ENCODE measurements around the gene WRAP73.
"Not testable (repeated sequence)": the region's sequence is repeated elsewhere in the genome, so short reads cannot be mapped to it uniquely, and the experiment has no call there.

WRAP73 gene

DNA sequence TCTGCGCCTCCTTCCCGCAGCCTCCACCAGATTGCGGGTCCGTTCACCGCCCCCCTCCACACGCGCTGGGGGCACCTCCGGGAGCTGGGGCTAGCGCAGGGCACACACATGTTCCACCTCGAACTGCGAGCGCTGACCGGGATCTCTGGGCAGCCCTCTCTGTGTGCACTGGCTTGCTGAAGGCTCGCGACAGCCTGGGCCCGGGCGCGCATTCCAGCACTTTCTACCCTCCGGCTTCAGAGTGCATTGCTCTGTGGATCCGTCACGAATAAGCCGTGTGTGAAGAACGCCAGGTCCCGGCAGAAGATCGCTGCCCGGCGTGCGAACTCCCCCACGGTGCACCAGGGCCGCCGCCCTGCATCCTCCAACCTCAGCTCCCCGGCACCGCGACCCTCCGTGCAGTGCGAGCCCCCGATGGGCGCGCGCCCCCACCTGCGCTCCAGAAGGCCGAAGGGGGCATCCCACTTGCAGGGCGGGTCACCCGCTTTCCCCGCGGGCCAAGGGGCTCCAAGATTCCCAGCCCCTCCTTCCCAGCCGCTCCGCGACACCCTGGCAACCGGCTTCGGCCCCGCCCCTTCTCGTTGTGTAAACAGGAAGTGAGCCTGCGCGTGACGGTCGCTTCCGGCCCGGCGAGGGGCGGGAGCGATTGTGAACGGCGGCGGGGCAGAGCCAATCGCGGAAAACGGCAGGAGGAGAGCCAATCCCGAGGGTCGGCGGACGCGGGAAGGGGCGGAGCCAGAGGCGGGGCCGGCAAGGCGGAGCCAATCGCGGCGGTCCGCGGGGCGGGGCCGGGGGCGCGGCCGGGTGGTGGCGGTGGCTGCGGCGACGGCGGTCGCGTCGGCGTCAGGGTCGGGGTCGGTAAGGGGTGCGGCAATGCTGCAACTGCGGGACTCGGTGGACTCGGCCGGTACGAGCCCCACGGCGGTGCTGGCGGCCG is 25.4 kb downstream of the WRAP73 start, which contains the start of gene TPRG1L:
TSS of gene TPRG1L (plus strand) at position 816 of the 937 bp plus-strand sequence. CDS start at position 874, 58 bp downstream.
- in situ Hi-C loops (cut with HindIII; ENCODE audit: low pct_ligation_motif_present, low pct_unique_long_range_greater_than_20kb, low sequenced_read_pairs) = loop anchor here (25.0 kb wide), 1 partner anchor 87 kb away; no protein-coding TSS in a partner anchor

DNA sequence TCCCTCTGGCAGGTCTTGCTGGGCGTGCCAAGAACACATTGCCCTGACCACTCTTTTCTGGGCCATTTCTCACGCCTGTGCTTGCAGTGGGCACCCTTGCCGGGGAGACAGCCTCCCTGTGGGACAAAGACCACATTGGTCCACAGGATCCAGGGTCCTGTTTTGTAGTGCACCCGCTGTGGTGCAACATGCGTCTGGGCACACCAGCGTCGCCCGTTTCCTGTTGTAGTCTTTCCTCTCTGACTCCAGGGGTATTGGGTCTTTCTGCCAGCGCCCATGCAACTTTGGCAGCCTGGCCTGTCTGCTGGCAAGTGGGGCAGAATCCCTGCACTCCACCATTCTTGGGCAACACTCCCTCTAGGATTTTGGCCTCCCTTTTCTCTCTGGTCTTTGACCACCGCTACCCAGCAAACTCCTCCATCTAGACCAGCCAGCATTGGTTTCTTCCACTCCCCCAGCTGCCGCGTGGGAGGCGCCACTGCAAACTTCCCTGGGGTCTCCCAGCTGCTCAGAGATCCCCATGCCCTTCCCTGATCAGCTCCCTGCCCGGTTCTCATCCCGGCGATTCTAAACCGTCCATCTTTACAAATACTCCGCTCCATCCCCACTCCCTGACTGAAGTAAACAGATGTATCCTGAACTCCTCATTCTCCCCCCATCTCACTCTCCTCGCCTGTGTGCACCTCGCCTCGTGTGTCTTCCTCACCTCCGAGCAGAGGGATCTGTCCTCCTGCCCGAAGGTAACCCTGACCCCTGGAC is 26.3 kb downstream of the WRAP73 start:
- in situ Hi-C loops (cut with HindIII; ENCODE audit: low pct_ligation_motif_present, low pct_unique_long_range_greater_than_20kb, low sequenced_read_pairs) = no loop called here
- no peak for DNase-seq

More for the DNA sequence above, 25.4 kb downstream of the WRAP73 start, which contains the start of gene TPRG1L:
- DNase-seq = peak; percentile 94

DNA sequence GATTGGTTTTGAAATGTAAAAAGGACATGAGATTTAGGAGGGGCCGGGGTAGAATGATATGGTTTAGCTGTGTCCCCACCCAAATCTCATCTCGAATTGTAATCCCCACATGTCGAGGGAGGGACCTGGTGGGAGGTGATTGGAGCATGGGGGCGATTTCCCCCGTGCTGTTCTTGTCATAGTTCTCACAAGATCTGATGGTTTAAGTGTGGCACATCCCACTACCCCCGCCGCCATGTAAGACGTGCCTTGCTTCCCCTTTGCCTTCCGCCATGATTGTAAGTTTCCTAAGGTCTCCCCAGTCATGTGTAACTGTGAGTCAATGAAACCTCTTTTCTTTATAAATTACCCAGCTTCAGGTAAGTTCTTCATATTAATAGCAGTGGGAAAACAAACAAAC is 27.8 kb downstream of the WRAP73 start:
- in situ Hi-C loops (cut with HindIII; ENCODE audit: low pct_ligation_motif_present, low pct_unique_long_range_greater_than_20kb, low sequenced_read_pairs); DNase-seq: not testable (repeated sequence)

DNA sequence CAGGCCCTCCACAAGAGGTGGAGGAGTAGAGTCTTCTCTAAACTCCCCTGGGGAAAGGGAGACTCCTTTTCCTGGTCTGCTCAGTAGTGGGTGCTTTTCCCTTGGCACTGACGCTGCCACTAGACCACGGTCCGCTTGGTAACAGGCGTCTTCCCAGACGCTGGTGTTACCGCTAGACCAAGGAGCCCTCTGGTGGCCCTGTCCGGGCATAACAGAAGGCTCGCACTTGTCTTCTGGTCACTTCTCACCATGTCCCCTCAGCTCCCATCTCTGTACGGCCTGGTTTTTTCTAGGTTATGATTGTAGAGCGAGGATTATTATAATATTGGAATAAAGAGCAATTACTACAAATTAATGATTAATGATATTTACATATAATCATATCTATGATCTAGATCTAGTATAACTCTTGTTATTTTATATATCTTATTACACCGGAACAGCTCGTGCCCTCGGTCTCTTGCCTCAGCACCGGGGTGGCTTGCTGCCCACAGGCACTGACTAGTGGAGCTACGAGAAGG is 28.7 kb downstream of the WRAP73 start:
- in situ Hi-C loops (cut with HindIII; ENCODE audit: low pct_ligation_motif_present, low pct_unique_long_range_greater_than_20kb, low sequenced_read_pairs) = not testable (repeated sequence)
- peak; percentile 54 for DNase-seq

DNA sequence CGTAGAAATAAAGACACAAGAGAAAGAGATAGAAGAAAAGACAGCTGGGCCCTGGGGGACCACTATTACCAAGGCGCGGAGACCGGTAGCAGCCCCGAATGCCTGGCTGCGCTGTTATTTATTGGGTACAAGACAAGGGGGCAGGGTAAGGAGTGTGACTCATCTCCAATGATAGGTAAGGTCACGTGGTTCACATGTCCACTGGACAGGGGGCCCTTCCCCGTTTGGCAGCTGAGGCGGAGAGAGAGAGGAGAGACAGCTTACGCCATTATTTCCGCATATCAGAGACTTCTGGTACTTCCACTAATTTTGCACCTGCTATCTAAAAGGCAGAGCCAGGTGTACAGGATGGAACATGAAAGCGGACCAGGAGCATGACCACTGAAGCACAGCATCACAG is 29.2 kb downstream of the WRAP73 start:
- DNase-seq = no peak
- in situ Hi-C loops (cut with HindIII; ENCODE audit: low pct_ligation_motif_present, low pct_unique_long_range_greater_than_20kb, low sequenced_read_pairs) = no loop called here

DNA sequence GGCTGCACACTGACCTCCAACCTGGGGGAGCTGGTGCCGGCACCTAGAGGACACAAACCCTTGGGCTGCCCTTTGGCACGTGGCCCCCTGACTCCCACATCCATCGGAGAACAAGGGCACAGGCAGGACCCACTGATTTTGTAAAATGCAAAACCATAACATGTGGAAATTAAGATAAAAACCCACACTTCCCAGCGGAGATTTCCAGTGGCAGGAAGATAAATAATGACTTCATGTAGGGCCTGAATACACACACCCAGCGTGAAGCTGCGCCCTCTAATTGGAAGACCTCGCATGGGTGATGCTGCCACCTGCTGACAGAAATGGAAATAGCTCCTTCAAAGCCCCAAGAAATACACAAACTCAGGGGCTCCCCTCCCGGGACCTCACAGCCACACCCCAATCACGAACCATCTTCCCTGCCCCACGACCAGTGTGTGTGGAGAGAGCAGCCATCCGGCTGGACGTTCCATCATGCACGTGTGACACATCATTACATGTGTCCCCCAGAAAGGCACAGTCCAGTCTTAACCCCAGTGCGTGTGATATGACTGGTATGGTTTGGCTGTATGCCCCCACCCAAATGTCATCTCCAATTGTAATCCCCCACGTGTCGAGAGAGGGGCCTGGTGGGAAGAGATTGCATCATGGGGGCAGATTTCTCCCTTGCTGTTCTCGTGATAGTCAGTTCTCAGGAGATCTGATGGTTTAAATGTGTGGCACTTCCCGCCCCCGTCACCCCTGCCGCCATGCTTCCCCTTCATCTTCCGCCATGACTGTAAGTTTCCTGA is 30.8 kb downstream of the WRAP73 start:
- in situ Hi-C loops (cut with HindIII; ENCODE audit: low pct_ligation_motif_present, low pct_unique_long_range_greater_than_20kb, low sequenced_read_pairs) = no loop called here
- peak; percentile 65 for DNase-seq

DNA sequence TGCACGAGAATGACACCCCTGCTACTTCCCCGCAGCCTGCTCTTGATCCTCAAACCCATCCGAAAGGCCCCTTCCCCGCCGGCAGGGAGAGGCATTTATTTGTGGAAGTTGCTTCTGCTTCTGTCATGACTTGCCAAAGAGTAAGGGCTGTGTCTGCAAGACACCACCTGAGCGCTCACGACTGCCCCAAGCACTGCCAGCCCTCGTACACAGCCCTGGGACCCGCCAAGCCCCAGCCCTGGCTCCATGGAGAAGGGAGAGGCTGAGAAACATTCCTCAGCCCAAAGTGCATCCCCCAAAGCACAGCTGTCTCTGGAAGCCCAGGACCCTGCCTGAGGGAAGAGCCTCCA is 31.4 kb downstream of the WRAP73 start:
- no peak for DNase-seq
- in situ Hi-C loops (cut with HindIII; ENCODE audit: low pct_ligation_motif_present, low pct_unique_long_range_greater_than_20kb, low sequenced_read_pairs) = no loop called here

DNA sequence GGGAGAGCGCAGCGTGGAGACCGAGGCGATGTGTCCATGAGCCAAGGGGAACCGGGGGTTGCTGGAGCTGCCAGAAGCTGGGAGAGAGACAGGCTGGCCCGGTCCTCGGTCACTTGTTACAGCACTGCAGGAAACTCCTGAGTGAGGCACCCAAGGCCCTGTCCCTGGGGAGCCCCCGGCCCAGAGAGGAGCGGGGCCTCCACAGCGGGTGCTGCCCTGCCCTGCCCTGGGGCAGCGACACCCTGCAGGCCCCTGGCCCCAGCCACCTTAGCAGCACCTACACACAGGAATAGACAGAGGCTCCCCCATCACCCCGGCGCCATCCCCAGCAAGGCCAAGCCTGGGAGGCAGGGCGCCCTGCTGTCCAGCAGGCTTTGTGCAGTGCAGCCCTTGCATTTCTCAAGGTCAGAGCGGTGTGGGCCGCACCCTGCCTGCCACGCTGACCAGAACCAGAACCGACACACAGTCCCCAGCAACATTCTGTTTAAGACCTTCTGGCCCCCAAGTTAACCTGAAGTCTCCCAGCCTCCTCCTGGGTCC is 32.0 kb downstream of the WRAP73 start:
- in situ Hi-C loops (cut with HindIII; ENCODE audit: low pct_ligation_motif_present, low pct_unique_long_range_greater_than_20kb, low sequenced_read_pairs) = no loop called here

DNA sequence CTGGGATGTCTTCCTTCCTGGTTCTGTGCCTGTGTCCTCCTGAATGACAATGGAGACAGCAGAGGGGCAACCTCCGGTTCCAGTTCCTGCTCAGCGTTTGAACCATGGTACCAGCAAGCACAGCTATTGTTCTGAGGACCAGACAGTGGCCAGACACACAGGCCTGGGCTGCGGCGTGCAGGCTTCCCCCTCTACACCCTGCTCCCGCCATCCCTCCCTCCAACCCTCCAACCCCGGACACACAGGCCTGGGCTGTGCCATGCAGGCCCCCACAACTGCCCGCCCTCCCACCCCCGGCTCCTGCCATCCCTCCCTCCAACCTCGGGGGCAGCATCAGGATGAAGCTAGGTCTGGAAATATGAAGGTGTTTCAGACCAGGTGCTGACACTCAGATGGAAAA is 33.0 kb downstream of the WRAP73 start:
- in situ Hi-C loops (cut with HindIII; ENCODE audit: low pct_ligation_motif_present, low pct_unique_long_range_greater_than_20kb, low sequenced_read_pairs) = no loop called here
- no peak for DNase-seq

More for the DNA sequence above, 32.0 kb downstream of the WRAP73 start:
- no peak for DNase-seq

DNA sequence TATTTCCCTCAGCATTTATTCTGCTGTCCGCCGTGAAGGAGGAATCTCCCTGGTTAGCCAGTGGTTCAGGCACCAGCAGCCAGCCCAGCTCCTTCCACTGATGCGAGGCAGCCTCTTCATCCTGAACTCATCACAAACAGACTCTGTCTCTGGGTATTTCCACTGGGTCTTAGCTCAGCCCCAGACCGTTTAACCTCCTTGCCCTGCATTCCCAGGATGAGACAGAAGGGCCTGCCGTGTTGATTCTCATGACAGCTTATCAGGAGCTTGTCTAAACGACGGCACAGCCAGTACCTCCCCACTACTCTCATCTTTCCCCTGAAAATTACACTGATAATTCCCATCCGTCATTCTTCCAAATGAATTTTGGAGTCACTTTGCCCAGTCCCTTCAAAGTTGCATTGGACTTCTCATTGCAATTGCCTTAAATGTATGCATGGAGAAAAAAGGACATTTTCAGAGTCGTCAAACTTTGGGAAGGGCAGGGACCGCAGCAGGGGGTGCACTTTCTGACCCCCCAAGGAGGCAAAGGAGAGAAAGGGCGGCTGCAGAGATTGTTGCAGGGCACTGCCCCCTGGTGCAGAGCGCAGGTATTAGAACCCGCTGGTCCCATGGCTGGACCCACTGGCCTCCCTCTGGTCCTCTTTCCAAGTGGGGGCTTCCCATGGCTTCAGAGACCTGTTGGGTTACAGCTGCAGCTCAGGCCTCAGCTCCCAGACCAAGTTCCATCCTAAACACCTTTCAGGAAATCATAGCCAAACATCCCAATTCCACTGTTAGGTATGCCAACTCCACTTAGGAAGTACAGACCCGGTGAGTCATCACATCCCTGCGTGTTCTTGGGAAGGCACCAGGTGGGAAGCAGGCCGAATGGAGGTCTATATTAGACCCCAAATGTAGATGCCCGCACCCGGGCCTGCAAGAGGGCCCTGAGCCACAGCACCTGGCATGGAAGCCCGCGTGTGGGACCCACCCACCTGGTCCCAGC is 34.9 kb downstream of the WRAP73 start:
- peak; percentile 26 for DNase-seq

DNA sequence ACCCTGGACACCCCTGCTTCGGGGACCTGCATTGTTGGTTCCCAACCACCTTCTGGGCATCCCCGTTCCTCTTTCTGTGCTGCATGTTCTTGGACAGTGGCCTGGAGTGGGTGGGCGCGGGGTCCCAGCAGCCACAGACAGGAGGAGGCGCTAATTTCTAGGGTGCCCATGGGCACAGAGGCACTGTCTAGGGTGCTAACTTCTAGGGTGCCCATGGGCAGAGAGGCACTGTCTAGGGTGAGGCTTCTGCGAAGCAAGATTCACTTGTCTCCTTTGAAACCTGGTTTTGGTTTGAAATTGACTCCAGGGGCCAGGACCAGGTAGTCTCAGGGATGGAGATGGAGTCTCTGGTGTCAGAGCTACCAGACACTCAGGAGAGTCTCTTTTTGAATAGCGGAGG is 37.8 kb downstream of the WRAP73 start:
- no peak for DNase-seq
- in situ Hi-C loops (cut with HindIII; ENCODE audit: low pct_ligation_motif_present, low pct_unique_long_range_greater_than_20kb, low sequenced_read_pairs) = no loop called here

More for the DNA sequence above, 34.9 kb downstream of the WRAP73 start:
- in situ Hi-C loops (cut with HindIII; ENCODE audit: low pct_ligation_motif_present, low pct_unique_long_range_greater_than_20kb, low sequenced_read_pairs) = no loop called here

DNA sequence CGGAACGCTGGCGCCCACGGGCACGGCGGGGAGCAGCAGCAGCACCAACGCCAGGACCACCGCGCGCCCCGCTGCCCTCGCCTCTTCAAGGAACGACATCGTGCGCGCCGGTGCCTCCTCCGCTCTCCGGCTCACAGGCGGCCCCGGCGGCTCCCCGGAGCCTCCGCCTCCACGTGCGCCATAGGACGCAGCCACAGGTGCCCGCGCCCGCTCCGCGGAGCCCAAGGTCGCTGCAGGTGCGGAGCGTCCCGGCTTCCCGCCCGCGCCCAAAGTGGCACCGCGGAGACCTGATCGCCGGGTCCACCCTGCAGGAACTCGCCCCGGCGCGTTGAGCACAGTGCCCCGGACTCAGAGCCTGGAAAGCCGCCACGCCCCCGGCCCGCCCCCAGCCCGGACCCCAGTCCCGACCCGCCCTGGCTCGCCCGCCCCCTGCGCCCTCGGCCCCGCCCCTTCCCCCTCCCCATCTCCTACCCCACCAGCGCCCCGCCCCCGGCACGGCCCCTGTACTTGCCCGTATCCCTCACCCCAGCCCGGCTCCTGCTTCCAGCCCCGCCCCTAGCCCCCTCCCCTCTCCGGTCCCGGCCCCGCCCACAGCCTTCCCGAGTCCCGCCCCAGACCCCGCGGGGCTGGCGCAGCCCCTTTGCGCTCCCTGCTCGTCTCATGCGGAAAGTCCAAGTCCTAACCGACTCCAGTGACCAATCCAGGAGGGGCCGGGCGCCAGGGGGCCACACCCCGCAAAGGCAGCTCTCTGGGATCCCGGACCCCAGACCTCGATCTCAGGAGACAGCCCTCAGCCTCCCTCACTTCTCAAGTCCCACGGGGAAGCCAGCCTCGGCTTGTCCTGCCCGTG is 38.5 kb downstream of the WRAP73 start, which contains the start of gene MEGF6:
TSS of gene MEGF6 (minus strand) at position 339 of the 850 bp plus-strand sequence. CDS start at position 99, 240 bp downstream.
- peak; percentile 44 for DNase-seq
- in situ Hi-C loops (cut with HindIII; ENCODE audit: low pct_ligation_motif_present, low pct_unique_long_range_greater_than_20kb, low sequenced_read_pairs) = no loop called here

DNA sequence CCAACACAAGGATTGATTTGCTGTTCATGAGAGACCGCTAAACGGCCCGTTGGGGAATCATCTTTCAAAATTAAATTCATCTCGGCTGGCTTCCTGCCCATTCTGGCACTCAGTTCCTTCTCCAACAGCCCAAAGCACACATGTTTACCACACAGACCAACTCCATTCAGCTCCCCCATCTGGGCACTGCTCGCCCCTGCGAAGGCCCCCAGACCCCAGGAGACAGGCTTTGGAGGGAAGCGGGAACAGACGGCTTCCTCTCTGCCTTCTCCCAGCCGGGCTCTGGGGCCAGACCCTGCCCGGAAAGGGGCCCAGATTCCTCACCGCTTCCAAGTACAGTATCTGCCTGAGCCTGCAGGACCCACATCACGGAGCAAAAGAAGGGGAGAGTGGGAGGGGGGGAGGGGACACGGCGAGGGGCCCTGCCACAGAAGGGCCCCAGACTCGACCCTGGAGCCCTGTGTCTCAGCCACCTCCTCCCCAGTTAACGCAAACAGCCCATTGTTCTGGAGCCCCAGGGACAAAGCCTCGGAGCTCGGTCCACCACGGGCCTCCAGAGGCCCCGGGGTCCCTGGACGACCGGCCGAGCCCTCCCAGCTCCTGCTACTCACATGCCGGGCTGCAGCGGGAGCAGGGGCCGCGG is 39.3 kb downstream of the WRAP73 start:
- in situ Hi-C loops (cut with HindIII; ENCODE audit: low pct_ligation_motif_present, low pct_unique_long_range_greater_than_20kb, low sequenced_read_pairs) = no loop called here
- no peak for DNase-seq

DNA sequence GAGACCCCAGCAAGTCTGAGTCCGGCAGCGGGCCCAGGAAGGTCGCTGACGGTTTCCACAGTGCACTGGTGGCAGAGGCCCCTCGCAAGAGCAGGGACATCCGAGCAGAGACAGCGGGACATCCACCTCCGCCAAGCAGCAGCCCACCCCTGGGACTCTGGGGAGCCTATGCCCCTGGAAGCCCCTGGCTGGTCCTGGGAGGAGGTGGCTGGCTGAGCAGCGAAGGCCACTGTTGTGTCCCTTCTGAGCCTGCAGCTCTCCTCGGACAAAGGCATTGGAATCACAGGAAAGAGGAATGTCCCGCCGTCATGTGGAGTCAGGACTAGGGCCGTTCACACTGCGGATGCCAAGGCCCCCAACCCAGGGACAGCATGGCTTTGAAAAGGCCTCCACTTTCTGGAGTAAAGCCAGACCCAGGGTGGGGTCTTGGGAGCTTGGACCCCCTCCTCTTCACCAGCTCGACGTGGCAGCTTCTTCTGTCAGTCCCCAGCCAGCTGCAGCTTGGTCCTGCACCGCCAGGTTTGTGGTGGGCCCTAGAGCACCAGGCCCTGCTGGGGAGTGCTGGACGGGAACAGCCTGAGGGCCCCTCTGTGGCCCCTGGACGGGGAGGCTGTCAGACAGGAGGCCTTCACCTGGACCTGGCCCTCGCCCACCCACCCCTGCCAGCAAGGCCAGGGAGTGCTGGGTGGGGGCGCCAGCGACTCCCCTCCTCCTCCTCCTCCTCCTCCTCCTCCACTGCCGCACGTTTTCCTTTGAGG is 40.0 kb downstream of the WRAP73 start:
- no peak for DNase-seq
- in situ Hi-C loops (cut with HindIII; ENCODE audit: low pct_ligation_motif_present, low pct_unique_long_range_greater_than_20kb, low sequenced_read_pairs) = no loop called here

Data from ACHN (cell line).